Stimulated activated CD4-positive, alpha-beta T cell treated with anti-CD3 and anti-CD28 coated beads, Interleukin-2, amount 100 ng/mL, for 48 hours (primary cell): ENCODE results near the gene SRSF2.
"Not testable (repeated sequence)": the region's sequence is repeated elsewhere in the genome, so short reads cannot be mapped to it uniquely, and the experiment has no call there.

Experiments
- DNase-seq, 2 donors: peaks; one replicate each; pipeline ENCODE4 v3.0.0-alpha.2; 2020

SRSF2 gene

DNA sequence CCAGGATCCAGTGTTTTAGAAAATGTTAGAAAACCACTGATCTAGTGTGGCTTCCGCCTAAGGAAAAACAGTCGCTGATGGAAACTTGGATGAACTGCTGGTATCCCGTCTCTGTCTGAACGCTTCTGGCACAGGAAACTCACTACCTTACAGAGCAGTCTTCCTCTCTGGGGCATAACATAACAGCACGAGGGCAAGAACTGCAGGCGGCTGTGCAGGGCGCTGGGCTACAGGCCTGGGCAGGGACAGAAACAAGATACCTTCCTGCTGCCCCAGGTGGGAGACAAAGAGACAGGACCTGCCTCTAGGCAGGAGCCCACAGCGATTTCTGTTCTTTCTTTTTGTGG lies 36.9 kb downstream of the SRSF2 start:
- DNase-seq = no peak

DNA sequence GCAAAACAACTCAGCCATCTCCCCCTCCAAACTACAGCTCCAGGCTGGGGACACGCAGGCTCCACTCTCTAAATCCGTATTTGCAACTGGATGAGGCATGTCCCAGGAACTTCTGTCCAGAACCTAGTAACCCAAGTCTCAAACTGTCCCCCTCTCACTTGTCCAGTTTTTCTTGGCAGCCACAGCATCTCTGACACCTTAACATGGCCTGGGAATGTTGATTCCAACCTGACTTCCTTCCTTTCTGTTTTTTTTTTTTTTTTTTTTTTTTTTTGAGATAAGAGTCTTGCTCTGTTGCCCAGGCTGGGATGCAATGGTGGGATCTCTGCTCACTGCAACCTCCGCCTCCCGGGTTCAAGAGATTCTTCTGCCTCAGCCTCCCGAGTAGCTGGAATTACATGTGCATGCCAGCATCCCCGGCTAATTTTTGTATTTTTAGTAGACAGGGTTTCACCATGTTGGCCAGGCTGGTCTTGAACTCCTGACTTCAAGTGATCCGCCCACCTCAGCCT lies 38.6 kb downstream of the SRSF2 start:
- DNase-seq = not testable (repeated sequence)

DNA sequence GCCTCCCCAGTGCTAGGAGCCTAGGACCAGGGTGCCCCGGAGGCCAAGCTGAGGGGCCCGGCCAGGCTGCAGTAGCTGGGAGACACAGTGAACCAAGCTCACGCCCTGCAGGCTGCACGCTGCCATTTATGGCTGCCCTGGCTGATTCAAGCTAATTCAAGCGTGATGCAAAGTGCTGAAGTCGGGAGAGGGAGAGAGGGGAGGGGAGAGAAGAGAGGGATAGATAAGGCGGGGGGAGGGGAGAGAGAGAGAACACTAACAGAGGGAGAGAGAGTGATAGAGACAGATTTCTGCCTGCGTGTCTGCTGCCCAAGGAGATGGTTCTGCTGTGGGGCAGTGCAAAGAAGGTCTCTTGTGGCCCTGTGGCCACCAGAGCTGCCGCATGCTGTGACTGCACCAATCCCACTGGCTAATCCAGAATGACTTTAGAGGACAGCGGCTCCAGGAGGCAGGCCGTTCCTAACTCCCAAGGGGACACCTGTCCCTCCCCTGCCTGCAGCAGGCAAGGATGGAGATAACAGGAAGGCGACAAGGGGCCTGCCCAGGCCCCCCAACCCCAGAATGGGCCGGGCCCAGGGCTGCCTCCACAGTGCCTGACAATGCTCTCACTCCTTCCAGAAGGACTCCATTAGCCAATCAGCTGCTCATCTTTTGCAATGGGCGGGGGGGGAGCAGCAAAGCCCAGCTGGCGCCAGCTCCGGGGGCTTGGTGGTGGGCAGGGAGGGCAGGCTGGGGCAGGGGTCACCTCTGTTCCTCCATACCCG lies 39.2 kb downstream of the SRSF2 start:
- no peak for DNase-seq

DNA sequence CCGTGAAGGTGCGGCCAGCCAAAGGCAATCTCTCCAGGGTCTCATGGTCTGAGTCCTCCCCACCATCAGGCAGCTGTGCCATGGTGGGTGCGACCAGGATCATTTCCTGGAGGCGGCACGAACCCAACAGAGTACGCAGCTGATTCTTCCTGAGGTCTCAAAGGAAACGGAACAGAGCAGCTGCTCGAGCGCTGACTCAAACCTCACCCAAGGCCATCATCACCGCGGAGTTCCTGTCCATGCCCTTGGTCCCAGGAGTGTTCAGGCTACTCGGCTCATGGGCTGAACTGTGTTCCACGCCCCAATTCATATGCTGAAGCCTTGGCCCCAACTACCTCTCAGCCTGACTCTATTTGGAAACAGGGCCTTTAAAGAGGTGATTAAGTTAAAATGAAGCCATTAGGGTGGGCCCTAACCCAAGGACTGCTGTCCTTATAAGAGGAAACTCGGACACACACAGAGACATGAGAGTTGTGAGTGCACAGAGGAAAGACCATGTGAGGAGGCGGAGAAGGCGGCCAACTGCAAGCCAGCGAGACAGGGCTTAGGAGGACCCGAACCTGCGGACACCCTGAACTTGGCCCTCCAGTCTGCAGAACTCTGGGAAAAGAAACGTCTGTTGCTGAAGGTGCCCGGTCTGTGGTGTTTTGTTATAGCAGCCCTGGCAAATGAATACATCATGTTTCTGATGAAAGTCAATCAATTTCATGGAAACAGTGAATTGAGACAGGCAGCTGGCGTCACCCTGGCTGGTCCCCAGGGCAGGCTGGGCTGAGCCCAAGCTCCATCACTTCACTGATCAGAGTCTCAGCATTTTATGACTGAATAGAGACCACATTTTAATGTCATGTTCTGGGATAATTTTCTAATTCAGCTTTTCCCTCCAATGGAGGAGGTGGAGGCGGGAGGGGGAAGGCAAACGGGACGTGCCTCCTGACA lies 40.1 kb downstream of the SRSF2 start:
- no peak for DNase-seq

DNA sequence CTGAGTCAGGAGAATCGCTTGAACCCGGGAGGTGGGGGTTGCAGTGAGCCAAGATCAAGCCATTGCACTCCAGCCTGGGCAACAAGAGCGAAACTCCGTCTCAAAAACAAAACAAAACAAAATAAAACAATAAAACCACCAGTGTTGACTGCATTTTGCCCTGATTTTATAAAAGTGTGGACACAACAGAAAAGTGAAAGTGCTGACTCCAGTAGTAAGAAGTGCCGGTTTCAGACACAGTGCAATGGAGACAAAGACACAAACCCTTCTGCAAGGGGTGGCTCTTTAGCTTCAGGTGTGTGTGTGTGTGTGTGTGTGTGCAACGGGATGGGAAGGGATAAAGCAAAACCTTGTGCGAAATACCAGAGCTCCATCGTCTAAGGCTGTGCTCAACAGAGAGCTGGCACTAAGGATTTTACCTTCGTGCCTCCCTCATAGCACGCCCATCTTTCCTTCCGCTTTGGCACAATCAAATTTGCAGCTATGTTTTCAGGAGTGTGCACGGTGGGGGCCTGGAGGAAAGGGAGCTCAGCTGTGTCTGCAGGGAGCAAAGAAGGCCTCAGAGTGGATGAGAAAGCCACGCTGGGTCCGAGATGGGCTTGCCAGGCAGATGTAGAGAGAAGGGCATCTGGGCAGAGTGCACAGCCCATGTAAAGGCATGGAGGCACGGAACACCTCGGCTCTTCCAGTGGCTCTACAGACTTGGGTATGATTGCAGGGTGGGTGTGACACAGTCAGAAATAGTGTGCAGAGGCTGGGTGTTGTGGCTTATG lies 41.9 kb downstream of the SRSF2 start:
- no peak for DNase-seq

DNA sequence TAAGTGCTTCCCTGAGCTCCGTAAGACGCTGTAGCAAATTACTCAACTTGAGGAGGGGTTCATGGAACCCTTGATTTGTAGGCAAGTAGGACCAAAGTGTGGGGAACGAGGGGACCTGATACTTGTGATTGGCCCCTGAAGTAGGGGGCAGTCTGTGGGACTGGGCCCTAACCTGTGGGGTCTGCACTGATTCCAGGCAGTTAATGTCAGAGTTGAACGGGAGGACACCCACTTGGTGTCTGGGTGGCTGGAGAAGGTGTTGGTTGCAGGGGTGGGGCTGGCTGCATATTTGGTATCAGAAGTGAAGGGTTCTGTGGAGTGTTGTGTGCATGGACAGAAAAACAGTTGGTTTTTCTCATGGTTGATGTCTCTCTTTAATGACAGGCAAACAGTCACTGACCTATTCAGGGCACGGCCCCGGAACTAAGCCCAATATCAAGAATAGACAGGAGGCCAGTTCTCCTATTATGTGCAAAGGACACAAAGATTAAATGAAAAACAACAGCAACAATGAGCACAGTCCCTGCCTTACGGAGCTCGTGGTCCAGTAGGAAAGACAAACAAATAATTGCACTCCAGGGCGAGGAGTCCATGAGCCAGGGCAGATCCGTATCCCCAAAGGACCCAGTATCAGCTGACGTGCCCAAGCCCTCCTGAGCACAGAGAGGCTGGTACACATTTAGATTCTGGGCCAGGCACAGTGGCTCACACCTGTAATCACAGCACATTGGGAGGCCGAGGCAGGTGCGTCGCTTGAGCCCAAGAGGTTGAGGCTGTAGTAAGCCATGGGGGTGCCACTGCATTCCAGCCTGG lies 45.5 kb downstream of the SRSF2 start:
- no peak for DNase-seq

DNA sequence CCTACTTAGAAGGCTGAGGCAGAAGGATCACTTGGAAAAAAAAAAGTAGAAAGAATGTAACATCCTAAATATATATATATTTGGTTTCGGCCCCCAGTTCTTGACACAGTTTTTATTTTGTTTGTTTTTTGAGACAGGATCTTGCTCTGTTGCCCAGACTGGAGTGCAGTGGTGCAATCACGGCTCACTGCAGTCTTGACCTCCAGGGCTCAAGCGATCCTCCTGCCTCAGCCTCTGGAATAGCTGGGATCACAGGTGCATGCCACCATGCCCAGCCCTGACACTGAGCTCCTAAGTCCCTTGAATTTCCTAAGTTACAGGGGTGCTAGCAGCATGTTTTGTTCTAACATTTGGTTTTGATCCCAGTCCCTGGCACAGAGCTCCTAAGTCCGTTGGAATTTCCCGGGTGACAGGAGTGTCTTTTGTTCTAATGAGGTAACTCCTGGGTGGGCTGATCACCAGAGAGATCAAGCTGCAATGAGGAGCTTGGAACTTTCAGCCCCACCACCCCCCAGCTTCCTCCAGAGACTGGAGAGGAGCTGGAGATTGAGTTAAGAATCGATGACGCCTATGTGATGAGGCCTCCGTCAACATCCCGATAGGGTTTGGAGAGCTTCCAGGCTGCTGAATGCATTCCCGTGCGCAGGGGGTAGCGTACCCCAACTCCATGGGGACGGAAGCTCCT lies 46.4 kb downstream of the SRSF2 start:
- DNase-seq = no peak

DNA sequence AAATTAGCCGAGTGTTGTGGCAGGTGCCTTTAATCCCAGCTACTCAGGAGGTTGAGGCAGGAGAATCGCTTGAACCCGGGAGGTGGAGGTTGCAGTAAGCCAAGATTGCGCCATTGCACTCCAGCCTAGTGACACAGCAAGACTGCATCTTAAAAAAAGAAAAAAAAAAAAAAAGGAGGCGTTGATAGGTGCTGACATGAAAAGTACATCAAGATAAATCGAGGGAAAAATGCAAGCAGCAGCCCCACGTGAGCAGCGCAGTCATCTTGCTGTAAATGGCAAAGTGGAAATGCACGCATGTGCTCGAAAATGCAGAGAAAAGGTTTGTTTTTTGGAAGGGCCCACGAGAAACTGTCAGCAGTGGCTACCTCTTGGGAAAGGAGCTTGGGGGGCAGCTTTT lies 47.3 kb downstream of the SRSF2 start:
- no peak for DNase-seq

DNA sequence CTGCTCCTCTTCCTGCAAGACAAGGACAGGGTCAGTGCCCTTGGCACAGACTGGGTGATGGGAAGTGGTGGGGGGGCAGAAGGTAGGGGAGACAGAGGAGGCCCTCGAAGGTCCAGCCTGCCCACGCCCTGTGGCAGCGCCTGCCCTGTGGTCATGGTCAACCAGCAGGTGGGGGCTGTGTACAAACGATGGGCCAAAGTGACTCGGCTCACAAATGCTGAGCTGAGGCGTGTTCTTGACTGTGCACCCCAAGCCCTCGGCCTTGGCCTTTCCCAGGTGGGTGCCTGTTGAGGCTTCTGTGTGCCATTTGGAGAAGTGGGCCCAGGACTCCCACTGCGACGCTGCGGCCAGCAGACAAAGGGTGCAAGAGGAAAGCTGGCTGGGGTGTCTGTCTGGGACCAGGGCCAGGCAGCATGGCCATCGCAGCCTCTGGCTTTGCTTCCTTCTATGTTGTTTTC lies 48.9 kb downstream of the SRSF2 start:
- no peak for DNase-seq

DNA sequence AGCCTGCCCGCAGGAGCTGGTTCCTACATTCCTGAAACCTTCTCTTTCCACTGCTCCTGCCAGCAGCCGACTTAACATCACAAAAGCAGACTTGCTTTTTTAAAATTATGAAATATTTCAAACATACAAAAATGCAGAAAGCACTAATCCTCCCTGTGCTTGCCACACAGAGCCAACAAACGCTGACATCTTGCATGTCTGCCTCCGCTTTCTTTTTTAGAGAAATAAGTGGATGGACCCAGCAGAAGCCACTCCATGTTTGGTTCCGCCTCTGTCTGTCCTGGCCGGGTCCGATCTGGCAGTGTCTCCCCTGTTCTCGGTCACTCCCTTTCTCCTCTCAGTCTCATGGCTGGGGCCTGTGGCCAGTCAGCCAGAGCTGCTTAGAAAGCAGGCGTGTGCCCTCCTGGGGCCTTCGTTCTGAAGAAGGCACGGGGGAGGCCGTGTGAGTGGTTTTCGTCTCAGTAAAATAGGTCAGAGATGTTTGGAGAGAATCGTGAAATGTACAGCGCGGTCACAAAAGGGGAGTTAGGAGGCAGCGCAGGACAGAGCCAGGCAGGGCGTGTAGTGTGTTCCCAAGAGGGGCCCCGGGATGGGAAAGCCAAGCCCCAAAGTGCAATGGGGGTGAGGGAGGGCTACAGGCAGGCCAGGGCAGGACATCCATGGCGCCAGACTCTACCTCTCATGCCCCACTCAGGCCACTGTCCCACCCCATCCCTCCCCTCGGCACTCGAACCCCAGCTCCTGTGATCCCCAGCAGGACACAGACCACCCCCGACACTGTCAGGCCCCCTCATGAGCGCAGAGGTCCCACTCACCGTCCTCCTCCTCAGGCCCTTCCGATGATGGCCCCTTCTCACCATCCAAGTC lies 49.6 kb downstream of the SRSF2 start:
- DNase-seq = no peak

DNA sequence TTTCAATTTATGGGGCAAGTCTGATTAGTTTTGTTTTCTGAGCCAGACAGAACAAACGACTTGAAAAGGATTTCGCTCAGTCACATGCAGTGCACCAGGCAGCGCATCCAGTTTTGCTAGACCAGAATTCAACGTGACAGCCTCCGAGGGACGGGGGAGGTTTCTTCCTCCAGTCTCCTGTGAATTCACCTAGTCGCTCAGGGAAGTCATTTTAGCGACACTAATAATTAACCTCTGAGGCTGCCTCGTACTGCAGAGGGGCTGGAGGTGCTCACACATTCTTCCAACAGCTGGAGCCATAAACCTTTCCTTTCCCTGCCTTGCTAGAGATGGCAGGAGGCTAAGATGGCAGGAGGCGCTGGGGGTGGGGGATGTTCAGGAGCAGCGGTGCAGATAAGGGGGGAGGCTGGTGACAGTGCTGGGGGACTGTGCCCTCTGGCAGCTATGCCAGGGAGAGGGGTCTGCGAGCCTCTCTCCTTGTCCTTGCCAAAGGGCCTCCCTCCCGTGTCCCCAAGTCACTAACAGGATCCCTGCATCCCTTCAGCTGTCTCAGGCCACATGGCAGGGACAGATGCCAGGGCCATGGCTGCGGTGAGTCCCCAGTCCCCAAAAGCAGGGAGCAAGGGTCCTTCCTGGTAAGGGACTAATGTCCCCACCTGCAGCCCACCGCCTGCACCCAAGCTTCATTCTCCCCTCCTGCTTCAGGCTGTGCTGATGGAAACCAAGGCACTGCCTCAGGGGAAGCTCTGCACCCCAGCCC lies 50.4 kb downstream of the SRSF2 start:
- no peak for DNase-seq

DNA sequence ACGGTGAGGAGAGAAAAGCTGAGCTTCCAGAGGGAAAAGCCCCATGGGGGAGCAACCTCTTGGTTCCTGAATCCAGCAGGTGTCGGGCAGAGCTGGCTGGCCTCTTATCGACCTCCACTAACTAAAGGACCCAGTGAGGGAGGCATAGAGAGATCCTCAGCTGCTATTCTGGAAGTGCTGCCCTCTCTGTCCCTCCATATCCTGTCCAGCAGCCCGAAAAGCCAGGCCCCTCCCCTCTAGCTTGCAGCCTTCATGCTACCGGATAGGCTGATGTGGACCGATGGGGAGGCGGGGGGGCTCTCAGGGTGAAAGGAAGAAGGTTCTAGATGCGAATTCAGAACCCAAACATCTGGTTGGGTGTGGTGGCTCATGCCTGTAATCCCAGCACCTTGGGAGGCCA lies 51.3 kb downstream of the SRSF2 start:
- DNase-seq = no peak

DNA sequence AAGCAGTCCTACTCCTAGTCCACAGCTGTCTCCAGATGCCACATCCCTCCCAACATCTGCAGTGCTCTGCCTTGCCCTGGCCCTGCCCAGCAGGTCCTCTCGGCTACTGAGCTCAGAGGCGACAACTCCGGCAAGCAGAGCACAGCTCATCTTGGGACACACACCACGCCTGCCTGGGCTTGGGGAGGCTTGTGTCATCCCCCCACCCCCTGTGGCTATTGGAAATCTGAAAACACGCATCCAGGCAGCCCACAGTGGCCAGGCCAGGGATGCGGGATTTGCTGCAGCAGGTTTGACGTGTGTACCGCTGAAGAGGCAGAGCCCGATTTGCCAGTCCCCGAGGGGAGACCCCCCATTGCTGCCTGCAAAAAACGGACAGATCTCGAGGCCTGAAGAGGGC lies 51.8 kb downstream of the SRSF2 start:
- DNase-seq = no peak

DNA sequence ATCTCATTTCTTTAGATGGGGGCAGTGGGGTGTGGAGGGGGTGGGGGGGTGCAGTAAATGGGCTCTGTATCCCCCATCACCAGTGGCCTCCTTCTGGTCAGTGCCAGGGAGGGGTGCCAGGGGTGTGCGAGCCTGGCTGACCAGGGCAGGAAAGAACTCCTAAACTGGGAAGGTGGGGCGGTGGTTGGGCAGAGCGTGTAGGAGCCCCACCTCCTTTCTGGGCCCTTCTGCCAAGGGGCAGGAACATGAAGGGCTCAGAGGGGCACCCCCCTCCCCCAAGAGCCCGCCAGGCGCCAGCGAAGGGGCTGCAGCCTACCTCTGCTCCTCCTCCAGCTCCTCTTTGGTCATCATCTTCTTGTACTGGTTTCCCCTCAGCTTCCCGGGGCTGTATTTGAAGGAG lies 52.4 kb downstream of the SRSF2 start:
- no peak for DNase-seq
